Endothelial cell of umbilical vein (primary cell): ENCODE measurements around the gene TSSK1B. TPM values are rescaled to one million over a fixed set of nuclear protein-coding genes. Genes with fewer than 3 reads are reported as not detected.

Source experiments
- BruUV-seq: library from RNA; stranded (reverse); fragments of 400-500 nt; replicated peaks from 2 replicates; lab custom pipeline; 2021; lab: Mats Ljungman, UMichigan
- CTCF ChIA-PET: fragments of 300-600, 350-600 bp; sonication (Branson Sonifier 250); formaldehyde crosslinking; loops from one replicate; lab custom pipeline; 2021; ENCODE audit warnings: antibody characterized with exemption, inconsistent platforms; lab: Charles Lee
- POLR2A ChIA-PET: fragments of 300-600, 350-600 bp; sonication (Branson Sonifier 250); formaldehyde crosslinking; loops from one replicate; lab custom pipeline; 2021; ENCODE audit warnings: antibody characterized with exemption, inconsistent platforms; lab: Charles Lee
- DNase-seq: peaks from one replicate; pipeline ENCODE4 v3.0.0-alpha.2; 2011; ENCODE audit warnings: low read depth, low spot score
- FAIRE-seq: peaks from 2 replicates; lab custom pipeline; 2011; peaks lifted over from hg19 to GRCh38; lab: Jason Lieb, UNC
- H2AFZ ChIP-seq: 2 replicates; pipeline ENCODE4 v1.6.0; 2012; ENCODE audit warnings: low read depth, low read length, control low read depth, inconsistent platforms
- H3K27ac ChIP-seq: 2 replicates; pipeline ENCODE4 v1.5.1; 2011; ENCODE audit warnings: low read depth, mild to moderate bottlenecking, control low read depth, low read length, moderate library complexity; ENCODE audit not compliant: insufficient read depth
- H3K27me3 ChIP-seq, 2 experiments: 2 replicates each; pipeline versions ENCODE4 v1.6.0 to v1.6.1; 2011; ENCODE audit warnings: low read length in 2 of 2, mixed read lengths in 1 of 2; ENCODE audit not compliant: control insufficient read depth in 2 of 2, insufficient read depth in 2 of 2
- H3K36me3 ChIP-seq, 2 experiments: 2 replicates in 1 of 2; 3 replicates in 1 of 2; pipeline ENCODE4 v1.5.1; 2011; ENCODE audit warnings: low read length in 2 of 2, mild to moderate bottlenecking in 1 of 2, moderate library complexity in 1 of 2; ENCODE audit not compliant: control insufficient read depth in 2 of 2, insufficient read depth in 2 of 2; ENCODE audit errors: extremely low read depth in 1 of 2
- H3K4me1 ChIP-seq: 3 replicates; pipeline ENCODE4 v1.5.1; 2011; ENCODE audit warnings: mild to moderate bottlenecking, low read length; ENCODE audit not compliant: control insufficient read depth, insufficient read depth; ENCODE audit errors: extremely low read depth
- H3K4me2 ChIP-seq: 2 replicates; pipeline ENCODE4 v1.6.1; 2011; ENCODE audit warnings: low read length, control low read depth, mixed read lengths; ENCODE audit not compliant: insufficient read depth
- H3K4me3 ChIP-seq, 3 experiments: fragments of 200-600 bp in 1 of 3; sonication (generic), shearing (Covaris generic) in 1 of 3; replicated peaks in 1 of 3; 2 replicates each; pipeline ENCODE4 v1.5.1; 2011 to 2016; ENCODE audit warnings: control low read depth in 3 of 3, low read length in 3 of 3, mild to moderate bottlenecking in 2 of 3, inconsistent platforms in 1 of 3, low read depth in 1 of 3, moderate library complexity in 1 of 3; ENCODE audit not compliant: insufficient read depth in 1 of 3
- H3K79me2 ChIP-seq: 2 replicates; pipeline ENCODE4 v1.6.0; 2012; ENCODE audit warnings: low read length, inconsistent platforms; ENCODE audit not compliant: control insufficient read depth, insufficient read depth
- H3K9ac ChIP-seq: replicated peaks from 2 replicates; pipeline ENCODE3; 2011; ENCODE audit warnings: low read length, control low read depth; ENCODE audit not compliant: insufficient read depth; ENCODE audit errors: extremely low read depth
- H3K9me1 ChIP-seq: replicated peaks from 3 replicates; pipeline ENCODE4 v1.6.0; 2011; ENCODE audit warnings: mild to moderate bottlenecking, low read length; ENCODE audit not compliant: control insufficient read depth, insufficient read depth; ENCODE audit errors: extremely low read depth
- H3K9me3 ChIP-seq: replicated peaks from 2 replicates; pipeline ENCODE4 v1.5.1; 2012; ENCODE audit warnings: low read length, inconsistent platforms; ENCODE audit not compliant: control insufficient read depth, insufficient read depth
- H4K20me1 ChIP-seq: replicated peaks from 2 replicates; pipeline ENCODE3; 2011; ENCODE audit warnings: mild to moderate bottlenecking, low read length; ENCODE audit not compliant: control insufficient read depth, insufficient read depth; ENCODE audit errors: extremely low read depth
- EZH2 ChIP-seq: IDR thresholded peaks from 2 replicates; pipeline ENCODE4 v1.6.1; 2012; ENCODE audit warnings: borderline replicate concordance, low read depth, mild to moderate bottlenecking, moderate library complexity, low read length, inconsistent platforms; ENCODE audit not compliant: severe bottlenecking
- FOS ChIP-seq: IDR thresholded peaks from 2 replicates; pipeline ENCODE4 v1.6.1; 2011; ENCODE audit warnings: mild to moderate bottlenecking, low read length, moderate library complexity, borderline replicate concordance; ENCODE audit not compliant: insufficient read depth
- GATA2 ChIP-seq: IDR thresholded peaks from 2 replicates; pipeline ENCODE4 v1.7.0; 2011; ENCODE audit warnings: low read depth, mild to moderate bottlenecking, moderate library complexity, mixed read lengths, low read length; ENCODE audit not compliant: insufficient read length, insufficient read depth
- JUN ChIP-seq: IDR thresholded peaks from 2 replicates; pipeline ENCODE4 v1.6.1; 2011; ENCODE audit warnings: borderline replicate concordance, low read depth; ENCODE audit not compliant: insufficient read length, insufficient read depth
- MYC ChIP-seq: IDR thresholded peaks from one replicate; pipeline ENCODE4 v1.6.1; 2011; ENCODE audit warnings: mild to moderate bottlenecking, low read depth, low read length
- POLR2A ChIP-seq: IDR thresholded peaks from 2 replicates; pipeline ENCODE4 v1.6.1; 2012; ENCODE audit warnings: low read depth, mild to moderate bottlenecking, control low read depth, low read length
- POLR2AphosphoS5 ChIP-seq: IDR thresholded peaks from 2 replicates; pipeline ENCODE4 v1.6.1; 2012; ENCODE audit warnings: low read depth, mild to moderate bottlenecking, control low read depth, low read length, moderate library complexity; ENCODE audit not compliant: insufficient read depth
- dilution Hi-C: fragments of 300-500 bp; cut with MboI; formaldehyde crosslinking; loops from one replicate; pipeline ENCODE4 v1.15.0; 2019; ENCODE audit warnings: low sequenced_read_pairs; ENCODE audit not compliant: extremely low pct_ligation_motif_present
- intact Hi-C: fragments of 100-400 bp; cut with micrococcal nuclease; formaldehyde crosslinking; loops from one replicate; pipeline ENCODE4 v1.10.0; 2022
- polyA plus RNA-seq, 4 experiments: library from polyadenylated mRNA; depleted of rRNA in 3 of 4; stranded (reverse) in 3 of 4; unstranded in 1 of 4; fragments of >200 nt; gene quantifications; 2 replicates each; pipeline versions ENCODE4 v1.2.1 to v1.2.3, GENCODE V29; 2011 to 2012; ENCODE audit warnings: missing spikeins in 1 of 4
- total RNA-seq: library from RNA; stranded (reverse); gene quantifications from 2 replicates; pipeline ENCODE4 v1.2.3, GENCODE V29; 2021
- TF ChIP-seq, protein P1 (sequence below), 2 donors: IDR thresholded peaks; 1 replicate in 1 of 2; 2 replicates in 1 of 2; pipeline ENCODE4 v1.5.1; 2011; ENCODE audit warnings: low read length in 2 of 2, mild to moderate bottlenecking in 2 of 2, moderate library complexity in 2 of 2, control low read depth in 1 of 2, inconsistent platforms in 1 of 2, low read depth in 1 of 2; ENCODE audit not compliant: insufficient read depth in 1 of 2; ENCODE audit errors: extremely low read depth in 1 of 2
- TF ChIP-seq, protein P2 (sequence below): IDR thresholded peaks from 2 replicates; pipeline ENCODE4 v1.6.1; 2011; ENCODE audit not compliant: insufficient read depth, insufficient read length

Gene TSSK1B
- total and polyA plus RNA-seq, 2 donors (not counting 3 experiments of a cell fraction or from before 2014, with no cell fraction given) = 0.03 TPM; not detected in 1

DNA sequence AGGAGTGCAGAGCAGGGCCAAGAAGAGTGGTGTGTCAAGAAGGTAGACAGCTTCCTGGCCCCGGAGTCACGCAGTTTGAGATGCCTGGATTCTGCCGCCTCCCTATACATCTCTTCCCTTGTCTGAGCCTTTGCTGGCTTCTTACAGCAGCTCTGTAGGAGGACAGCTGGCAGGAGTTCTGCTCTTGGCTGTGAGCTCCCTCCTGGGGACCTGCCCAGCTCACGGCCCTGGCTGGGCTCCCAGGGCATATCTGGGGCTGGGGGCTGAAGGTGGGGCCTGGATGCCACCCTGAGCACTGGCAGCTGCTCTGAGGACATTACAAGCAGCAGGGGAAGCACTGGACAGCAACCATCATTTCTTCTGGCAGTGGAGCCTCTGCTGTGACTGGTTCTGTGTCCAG, 786 bp upstream of the TSSK1B start:
- Histone ChIP-seq H3K4me2 (no peak overlapping the region), H3K27me3 (peaks cover 0 to 2% of the 10 kb centered on the region in 2 experiments), H3K9ac (no peak overlapping the region), H2AFZ (no peak overlapping the region), H3K9me1 (no peaks in the 10 kb centered on the region), H3K9me3 (no peaks in the 10 kb centered on the region), H3K4me3 (no peak overlapping the region), H3K27ac (no peak overlapping the region), H3K4me1 (no peaks in the 10 kb centered on the region), H4K20me1 (no peaks in the 10 kb centered on the region), H3K79me2 (no peaks in the 10 kb centered on the region), H3K36me3 (no peaks in the 10 kb centered on the region)
- DNase-seq (no peak), FAIRE-seq (no peak)
- ChIA-PET CTCF (no interaction called here), POLR2A (no interaction called here)
- dilution Hi-C loops (no loop called here), intact Hi-C loops (no loop called here)
- no peak for TF ChIP-seq GATA2
- TF ChIP-seq MYC = no peak
- no peak for TF ChIP-seq FOS
- no TSS peak for BruUV-seq

DNA sequence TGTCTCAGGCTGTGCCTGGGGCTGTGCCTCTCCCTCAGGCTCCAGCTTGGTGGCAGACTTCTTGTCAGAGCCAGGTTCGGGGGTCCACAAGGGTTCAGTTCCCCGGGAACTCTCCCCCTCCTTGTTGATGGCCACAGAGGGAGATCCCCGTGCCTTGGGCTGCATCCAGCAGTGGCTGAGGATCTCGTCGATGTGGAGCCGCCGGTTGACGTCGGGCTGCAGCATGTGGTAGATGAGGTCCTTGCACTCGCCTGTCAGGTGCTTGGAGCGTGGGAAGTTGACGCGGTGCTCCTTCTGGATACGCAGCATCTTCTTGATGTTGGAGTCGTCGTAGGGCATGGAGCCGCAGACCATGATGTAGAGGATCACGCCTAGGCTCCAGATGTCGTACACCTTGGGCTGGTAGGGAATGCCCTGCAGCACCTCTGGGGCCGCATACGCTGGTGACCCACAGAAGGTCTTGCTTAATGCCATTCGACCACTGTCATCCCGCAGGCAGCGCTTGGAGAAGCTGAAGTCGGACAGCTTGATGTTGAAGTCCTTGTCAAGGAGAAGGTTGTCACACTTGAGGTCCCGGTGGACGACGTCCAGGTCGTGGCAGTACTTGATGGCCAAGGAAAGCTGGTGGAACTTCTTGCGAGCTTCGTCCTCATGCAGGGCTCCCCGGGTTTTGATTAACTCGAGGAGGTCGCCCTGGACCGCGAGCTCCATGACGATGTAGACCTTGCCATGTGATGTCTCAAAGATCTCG, 752 bp downstream of the TSSK1B start:
- FAIRE-seq (no peak), DNase-seq (no peak)
- BruUV-seq = no TSS peak
- dilution Hi-C loops (no loop called here), intact Hi-C loops (no loop called here)
- H3K27ac ChIP-seq = no peak overlapping the region
- no peaks in the 10 kb centered on the region for H3K79me2 ChIP-seq
- H3K36me3 ChIP-seq = no peaks in the 10 kb centered on the region
- H3K9me3 ChIP-seq = no peaks in the 10 kb centered on the region
- H3K9me1 ChIP-seq = no peaks in the 10 kb centered on the region
- H3K9ac ChIP-seq = no peak overlapping the region
- no peaks in the 10 kb centered on the region for H4K20me1 ChIP-seq
- CTCF ChIA-PET = no interaction called here
- no peak for TF ChIP-seq GATA2
- no peak for TF ChIP-seq POLR2AphosphoS5
- no peak for TF ChIP-seq MYC
- TF ChIP-seq, protein P1, sequence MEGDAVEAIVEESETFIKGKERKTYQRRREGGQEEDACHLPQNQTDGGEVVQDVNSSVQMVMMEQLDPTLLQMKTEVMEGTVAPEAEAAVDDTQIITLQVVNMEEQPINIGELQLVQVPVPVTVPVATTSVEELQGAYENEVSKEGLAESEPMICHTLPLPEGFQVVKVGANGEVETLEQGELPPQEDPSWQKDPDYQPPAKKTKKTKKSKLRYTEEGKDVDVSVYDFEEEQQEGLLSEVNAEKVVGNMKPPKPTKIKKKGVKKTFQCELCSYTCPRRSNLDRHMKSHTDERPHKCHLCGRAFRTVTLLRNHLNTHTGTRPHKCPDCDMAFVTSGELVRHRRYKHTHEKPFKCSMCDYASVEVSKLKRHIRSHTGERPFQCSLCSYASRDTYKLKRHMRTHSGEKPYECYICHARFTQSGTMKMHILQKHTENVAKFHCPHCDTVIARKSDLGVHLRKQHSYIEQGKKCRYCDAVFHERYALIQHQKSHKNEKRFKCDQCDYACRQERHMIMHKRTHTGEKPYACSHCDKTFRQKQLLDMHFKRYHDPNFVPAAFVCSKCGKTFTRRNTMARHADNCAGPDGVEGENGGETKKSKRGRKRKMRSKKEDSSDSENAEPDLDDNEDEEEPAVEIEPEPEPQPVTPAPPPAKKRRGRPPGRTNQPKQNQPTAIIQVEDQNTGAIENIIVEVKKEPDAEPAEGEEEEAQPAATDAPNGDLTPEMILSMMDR (IDR thresholded peaks at IDR 0.05; ENCODE audit: extremely low read depth in 1 of 2, insufficient read depth in 1 of 2, low read depth in 1 of 2, low read length in 2 of 2) = no peak
- no peak for TF ChIP-seq FOS
- TF ChIP-seq JUN = no peak
- TF ChIP-seq, protein P2, sequence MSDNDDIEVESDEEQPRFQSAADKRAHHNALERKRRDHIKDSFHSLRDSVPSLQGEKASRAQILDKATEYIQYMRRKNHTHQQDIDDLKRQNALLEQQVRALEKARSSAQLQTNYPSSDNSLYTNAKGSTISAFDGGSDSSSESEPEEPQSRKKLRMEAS = no peak
- TF ChIP-seq POLR2A = no peak
- TF ChIP-seq EZH2 = no peak
- peaks cover 0 to 2% of the 10 kb centered on the region in 2 experiments for H3K27me3 ChIP-seq
- no peak overlapping the region for H2AFZ ChIP-seq
- POLR2A ChIA-PET = no interaction called here
- no peak overlapping the region for H3K4me3 ChIP-seq
- no peaks in the 10 kb centered on the region for H3K4me1 ChIP-seq
- H3K4me2 ChIP-seq = no peak overlapping the region
